Coronary artery (tissue), 2 donors: ENCODE results near the gene TTC34.
A peak's percentile ranks its signal among the peaks of the same experiment; 100 is the strongest.
"Not testable (repeated sequence)": the region's sequence is repeated elsewhere in the genome, so short reads cannot be mapped to it uniquely, and the experiment has no call there.

ENCODE experiments used
- DNase-seq: peaks from one replicate; pipeline ENCODE4 v3.0.0-alpha.2; 2017; ENCODE audit warnings: low spot score
- H3K27ac ChIP-seq, 2 donors: fragments of 200-600 bp; sonication (generic); one replicate each; pipeline ENCODE4 v1.5.1; 2016 to 2019
- H3K4me3 ChIP-seq: fragments of 200-600 bp; sonication (generic); 2 replicates; pipeline ENCODE4 v1.5.1; 2016; ENCODE audit warnings: mild to moderate bottlenecking, moderate library complexity

TTC34 gene

GRCh38 chr1:2754597-2754996 lies 46.9 kb downstream of the TTC34 start:
- H3K27ac ChIP-seq, DNase-seq, H3K4me3 ChIP-seq: not testable (repeated sequence)

- not testable (repeated sequence) for H3K4me3 ChIP-seq, DNase-seq, H3K27ac ChIP-seq
Observed at GRCh38 chr1:2752503-2752902, 49.0 kb downstream of the TTC34 start.

- H3K27ac ChIP-seq, H3K4me3 ChIP-seq, DNase-seq: not testable (repeated sequence)
Observed at GRCh38 chr1:2751866-2752265, 49.6 kb downstream of the TTC34 start.

GRCh38 chr1:2750766-2751730 lies 50.4 kb downstream of the TTC34 start:
- not testable (repeated sequence) for H3K27ac ChIP-seq, H3K4me3 ChIP-seq, DNase-seq

GRCh38 chr1:2750041-2750680 lies 51.3 kb downstream of the TTC34 start:
- not testable (repeated sequence) for H3K4me3 ChIP-seq, H3K27ac ChIP-seq
- DNase-seq: peak; percentile 40

GRCh38 chr1:2748626-2749025 lies 52.9 kb downstream of the TTC34 start:
- not testable (repeated sequence) for DNase-seq, H3K4me3 ChIP-seq, H3K27ac ChIP-seq

- not testable (repeated sequence) for H3K4me3 ChIP-seq, DNase-seq, H3K27ac ChIP-seq
Observed at GRCh38 chr1:2694796-2695195, 106.7 kb downstream of the TTC34 start.

GRCh38 chr1:2690180-2690579 lies 111.3 kb downstream of the TTC34 start:
- not testable (repeated sequence) for DNase-seq, H3K27ac ChIP-seq, H3K4me3 ChIP-seq

- H3K27ac ChIP-seq: not testable (repeated sequence)
- DNase-seq: peak; percentile 21
Observed at GRCh38 chr1:2688336-2688665, 113.2 kb downstream of the TTC34 start.

GRCh38 chr1:2687638-2688335 lies 113.7 kb downstream of the TTC34 start:
- not testable (repeated sequence) for H3K4me3 ChIP-seq, H3K27ac ChIP-seq
- DNase-seq: peak; percentile 74

More at GRCh38 chr1:2688336-2688665, 113.2 kb downstream of the TTC34 start:
- not testable (repeated sequence) for H3K4me3 ChIP-seq

- peak; percentile 43 for DNase-seq
- not testable (repeated sequence) for H3K27ac ChIP-seq, H3K4me3 ChIP-seq
Observed at GRCh38 chr1:2687174-2687591, 114.3 kb downstream of the TTC34 start.

GRCh38 chr1:2686091-2686863 lies 115.2 kb downstream of the TTC34 start:
- not testable (repeated sequence) for DNase-seq, H3K4me3 ChIP-seq, H3K27ac ChIP-seq

- not testable (repeated sequence) for DNase-seq, H3K27ac ChIP-seq, H3K4me3 ChIP-seq
Observed at GRCh38 chr1:2685671-2686070, 115.8 kb downstream of the TTC34 start.

- not testable (repeated sequence) for H3K4me3 ChIP-seq, H3K27ac ChIP-seq
- DNase-seq: peak; percentile 28
Observed at GRCh38 chr1:2684878-2685277, 116.6 kb downstream of the TTC34 start.

- not testable (repeated sequence) for H3K4me3 ChIP-seq, H3K27ac ChIP-seq
- peak; percentile 87 for DNase-seq
Observed at GRCh38 chr1:2684000-2684399, 117.5 kb downstream of the TTC34 start.

GRCh38 chr1:2683321-2683741 lies 118.2 kb downstream of the TTC34 start:
- peak; percentile 75 for DNase-seq
- not testable (repeated sequence) for H3K4me3 ChIP-seq

GRCh38 chr1:2682879-2683278 lies 118.6 kb downstream of the TTC34 start:
- H3K27ac ChIP-seq, DNase-seq, H3K4me3 ChIP-seq: not testable (repeated sequence)

More at GRCh38 chr1:2683321-2683741, 118.2 kb downstream of the TTC34 start:
- H3K27ac ChIP-seq: not testable (repeated sequence)

- H3K4me3 ChIP-seq, DNase-seq, H3K27ac ChIP-seq: not testable (repeated sequence)
Observed at GRCh38 chr1:2676726-2677125, 124.8 kb downstream of the TTC34 start.

GRCh38 chr1:2671656-2672055 lies 129.8 kb downstream of the TTC34 start:
- H3K27ac ChIP-seq, DNase-seq, H3K4me3 ChIP-seq: not testable (repeated sequence)
